Stimulated activated CD8-positive, alpha-beta memory T cell treated with anti-CD3 and anti-CD28 coated beads, Interleukin-7, amount 100 ng/mL, for 48 hours (primary cell): ENCODE results near the gene ADK.

Experiments
- DNase-seq, 2 donors: peaks; one replicate each; pipeline ENCODE4 v3.0.0-alpha.2; 2020; ENCODE audit warnings: low read depth in 1 of 2; ENCODE audit errors: extremely low read depth in 1 of 2

The ADK gene

GRCh38 chr10:74231375-74231774 is 80.4 kb downstream of the ADK start:
- DNase-seq, result no peak

- no peak for DNase-seq
These were observed 82.3 kb downstream of the ADK start for GRCh38 chr10:74233281-74233680.

GRCh38 chr10:74234569-74234968 is 83.5 kb downstream of the ADK start:
- DNase-seq, result no peak

GRCh38 chr10:74238031-74238431 is 87.0 kb downstream of the ADK start:
- no peak for DNase-seq

GRCh38 chr10:74238516-74238915 is 87.5 kb downstream of the ADK start:
- no peak for DNase-seq

GRCh38 chr10:74243067-74243466 is 92.0 kb downstream of the ADK start:
- no peak for DNase-seq

- DNase-seq, result no peak
These were observed 93.2 kb downstream of the ADK start for GRCh38 chr10:74244097-74244685.

- no peak for DNase-seq
These were observed 93.8 kb downstream of the ADK start for GRCh38 chr10:74244807-74245206.

GRCh38 chr10:74246495-74246894 is 95.5 kb downstream of the ADK start:
- DNase-seq, result no peak

GRCh38 chr10:74249865-74250264 is 98.8 kb downstream of the ADK start:
- DNase-seq, result no peak

GRCh38 chr10:74255214-74255613 is 104.2 kb downstream of the ADK start:
- no peak for DNase-seq

- no peak for DNase-seq
These were observed 104.9 kb downstream of the ADK start for GRCh38 chr10:74255888-74256357.

GRCh38 chr10:74262856-74263255 is 111.8 kb downstream of the ADK start:
- no peak for DNase-seq

- no peak for DNase-seq
These were observed 113.0 kb downstream of the ADK start for GRCh38 chr10:74263996-74264395.

GRCh38 chr10:74272288-74272687 is 121.3 kb downstream of the ADK start:
- DNase-seq, result no peak

GRCh38 chr10:74275755-74276290 is 124.8 kb downstream of the ADK start:
- DNase-seq, result no peak

- no peak for DNase-seq
These were observed 125.4 kb downstream of the ADK start for GRCh38 chr10:74276416-74276815.

- DNase-seq, result no peak
These were observed 131.3 kb downstream of the ADK start for GRCh38 chr10:74282151-74282847.

- no peak for DNase-seq
These were observed 131.8 kb downstream of the ADK start for GRCh38 chr10:74282848-74283210.

- no peak for DNase-seq
These were observed 138.2 kb downstream of the ADK start for GRCh38 chr10:74289188-74289587.

- no peak for DNase-seq
These were observed 138.9 kb downstream of the ADK start for GRCh38 chr10:74289951-74290350.

GRCh38 chr10:74290708-74291107 is 139.7 kb downstream of the ADK start:
- no peak for DNase-seq
